Endothelial cell (in vitro differentiated cells): ENCODE results near the gene WNT7B. TPM values are rescaled to one million over a fixed set of nuclear protein-coding genes. Genes with fewer than 3 reads are reported as not detected.
A peak's percentile ranks its signal among the peaks of the same experiment; 100 is the strongest.

Experiments used
- DNase-seq: peaks from one replicate; pipeline ENCODE4 v3.0.0; 2021; ENCODE audit warnings: low spot score
- H3K27ac Mint-ChIP-seq: one replicate; pipeline ENCODE4 v1.8.0; 2021; ENCODE audit warnings: mixed read lengths, inconsistent platforms; ENCODE audit not compliant: unreplicated experiment
- H3K27me3 Mint-ChIP-seq: one replicate; pipeline ENCODE4 v1.8.0; 2021; ENCODE audit warnings: mild to moderate bottlenecking, moderate library complexity, mixed read lengths, inconsistent platforms; ENCODE audit not compliant: unreplicated experiment
- H3K36me3 Mint-ChIP-seq: one replicate; pipeline ENCODE4 v1.8.0; 2021; ENCODE audit warnings: mild to moderate bottlenecking, low read depth, mixed read lengths, inconsistent platforms; ENCODE audit not compliant: unreplicated experiment
- H3K4me1 Mint-ChIP-seq: one replicate; pipeline ENCODE4 v1.8.0; 2021; ENCODE audit warnings: mild to moderate bottlenecking, mixed read lengths, inconsistent platforms; ENCODE audit not compliant: unreplicated experiment
- H3K4me3 Mint-ChIP-seq: one replicate; pipeline ENCODE4 v1.8.0; 2021; ENCODE audit warnings: mild to moderate bottlenecking, mixed read lengths, inconsistent platforms; ENCODE audit not compliant: unreplicated experiment
- H3K9me3 Mint-ChIP-seq: one replicate; pipeline ENCODE4 v1.8.0; 2021; ENCODE audit warnings: mixed read lengths, inconsistent platforms; ENCODE audit not compliant: unreplicated experiment
- CTCF ChIP-seq: fragments of 200-600 bp; sonication (generic); IDR thresholded peaks from one replicate; pipeline ENCODE4 v1.5.0; 2021; ENCODE audit warnings: antibody characterized with exemption; ENCODE audit not compliant: unreplicated experiment
- total RNA-seq: library from RNA; stranded (reverse); fragmentation: NEBNext Ultra II Directional; extraction: Animal tissue kit (Norgen Biotek cat#: 25700); gene quantifications from one replicate; pipeline ENCODE4 v1.2.1, GENCODE V29; 2021; ENCODE audit not compliant: unreplicated experiment

Gene WNT7B
- total RNA-seq, 1 donor from 2014 or later, result not detected

GRCh38 chr22:45975164-45976161, 1.5 kb downstream of the WNT7B start:
- no peak for TF ChIP-seq CTCF
- H3K4me3 Mint-ChIP-seq, result no peak overlapping the region
- no peaks in the 10 kb centered on the region for H3K36me3 Mint-ChIP-seq
- no peak overlapping the region for H3K27ac Mint-ChIP-seq
- peaks cover 6% of the 10 kb centered on the region for H3K4me1 Mint-ChIP-seq
- peaks cover 21% of the 10 kb centered on the region for H3K27me3 Mint-ChIP-seq
- H3K9me3 Mint-ChIP-seq, result no peaks in the 10 kb centered on the region
- no peak for DNase-seq

- no peak overlapping the region for H3K27ac Mint-ChIP-seq
- no peak for TF ChIP-seq CTCF
- no peaks in the 10 kb centered on the region for H3K9me3 Mint-ChIP-seq
- no peak for DNase-seq
- no peak overlapping the region for H3K4me3 Mint-ChIP-seq
- H3K27me3 Mint-ChIP-seq, result peaks cover 26% of the 10 kb centered on the region
- peaks cover 6% of the 10 kb centered on the region for H3K4me1 Mint-ChIP-seq
- no peaks in the 10 kb centered on the region for H3K36me3 Mint-ChIP-seq
Measured at GRCh38 chr22:45974498-45974897, 2.5 kb downstream of the WNT7B start.

- Mint-ChIP-seq H3K9me3 (no peaks in the 10 kb centered on the region), H3K27me3 (peaks cover 29% of the 10 kb centered on the region), H3K36me3 (no peaks in the 10 kb centered on the region), H3K4me3 (peak overlapping the region; percentile 82), H3K4me1 (peaks cover 6% of the 10 kb centered on the region), H3K27ac (no peak overlapping the region)
- DNase-seq, result no peak
- no peak for TF ChIP-seq CTCF
Measured at GRCh38 chr22:45972889-45973253, 4.1 kb downstream of the WNT7B start.

GRCh38 chr22:45972091-45972888, 4.7 kb downstream of the WNT7B start:
- H3K4me3 Mint-ChIP-seq, result no peak overlapping the region
- H3K9me3 Mint-ChIP-seq, result no peaks in the 10 kb centered on the region
- TF ChIP-seq CTCF, result no peak
- H3K4me1 Mint-ChIP-seq, result peaks cover 4% of the 10 kb centered on the region
- H3K36me3 Mint-ChIP-seq, result no peaks in the 10 kb centered on the region
- DNase-seq, result no peak
- peaks cover 23% of the 10 kb centered on the region for H3K27me3 Mint-ChIP-seq
- H3K27ac Mint-ChIP-seq, result no peak overlapping the region
